ENCODE data around the gene PKD1L1. TPM values are rescaled to one million over a fixed set of nuclear protein-coding genes. Genes with fewer than 3 reads are reported as not detected.
"Not testable (repeated sequence)": the region's sequence is repeated elsewhere in the genome, so short reads cannot be mapped to it uniquely, and the experiment has no call there.

Gene PKD1L1, protein sequence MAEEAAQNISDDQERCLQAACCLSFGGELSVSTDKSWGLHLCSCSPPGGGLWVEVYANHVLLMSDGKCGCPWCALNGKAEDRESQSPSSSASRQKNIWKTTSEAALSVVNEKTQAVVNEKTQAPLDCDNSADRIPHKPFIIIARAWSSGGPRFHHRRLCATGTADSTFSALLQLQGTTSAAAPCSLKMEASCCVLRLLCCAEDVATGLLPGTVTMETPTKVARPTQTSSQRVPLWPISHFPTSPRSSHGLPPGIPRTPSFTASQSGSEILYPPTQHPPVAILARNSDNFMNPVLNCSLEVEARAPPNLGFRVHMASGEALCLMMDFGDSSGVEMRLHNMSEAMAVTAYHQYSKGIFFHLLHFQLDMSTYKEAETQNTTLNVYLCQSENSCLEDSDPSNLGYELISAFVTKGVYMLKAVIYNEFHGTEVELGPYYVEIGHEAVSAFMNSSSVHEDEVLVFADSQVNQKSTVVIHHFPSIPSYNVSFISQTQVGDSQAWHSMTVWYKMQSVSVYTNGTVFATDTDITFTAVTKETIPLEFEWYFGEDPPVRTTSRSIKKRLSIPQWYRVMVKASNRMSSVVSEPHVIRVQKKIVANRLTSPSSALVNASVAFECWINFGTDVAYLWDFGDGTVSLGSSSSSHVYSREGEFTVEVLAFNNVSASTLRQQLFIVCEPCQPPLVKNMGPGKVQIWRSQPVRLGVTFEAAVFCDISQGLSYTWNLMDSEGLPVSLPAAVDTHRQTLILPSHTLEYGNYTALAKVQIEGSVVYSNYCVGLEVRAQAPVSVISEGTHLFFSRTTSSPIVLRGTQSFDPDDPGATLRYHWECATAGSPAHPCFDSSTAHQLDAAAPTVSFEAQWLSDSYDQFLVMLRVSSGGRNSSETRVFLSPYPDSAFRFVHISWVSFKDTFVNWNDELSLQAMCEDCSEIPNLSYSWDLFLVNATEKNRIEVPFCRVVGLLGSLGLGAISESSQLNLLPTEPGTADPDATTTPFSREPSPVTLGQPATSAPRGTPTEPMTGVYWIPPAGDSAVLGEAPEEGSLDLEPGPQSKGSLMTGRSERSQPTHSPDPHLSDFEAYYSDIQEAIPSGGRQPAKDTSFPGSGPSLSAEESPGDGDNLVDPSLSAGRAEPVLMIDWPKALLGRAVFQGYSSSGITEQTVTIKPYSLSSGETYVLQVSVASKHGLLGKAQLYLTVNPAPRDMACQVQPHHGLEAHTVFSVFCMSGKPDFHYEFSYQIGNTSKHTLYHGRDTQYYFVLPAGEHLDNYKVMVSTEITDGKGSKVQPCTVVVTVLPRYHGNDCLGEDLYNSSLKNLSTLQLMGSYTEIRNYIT (N-terminal part only)
- 0.90 and 2.8 TPM in 2 replicates for total RNA-seq (2014; rRNA removed; shearing (Covaris generic); ENCODE audit: low replicate concordance)

- Histone ChIP-seq H3K9me3 (ENCODE audit: low read length) (no peaks in the 10 kb centered on the region), H2AFZ (ENCODE audit: low read length) (no peak within 1 kb of the TSS), H3K27me3 (ENCODE audit: low read length) (no peaks in the 10 kb centered on the region), H3K79me2 (ENCODE audit: low read length) (no peaks in the 10 kb centered on the region), H3K27ac (ENCODE audit: low read length) (no peak within 1 kb of the TSS), H3K36me3 (ENCODE audit: insufficient read depth, low read length) (no peaks in the 10 kb centered on the region), H4K20me1 (ENCODE audit: insufficient read depth, low read depth, low read length) (no peaks in the 10 kb centered on the region), H3K9ac (ENCODE audit: low read length) (no peak within 1 kb of the TSS), H3K9me2 (replicated peaks; ENCODE audit: insufficient read depth, low read length) (no peaks in the 10 kb centered on the region), H3K4me3 (ENCODE audit: low read length) (no peak within 1 kb of the TSS), H3K4me2 (ENCODE audit: low read depth, low read length, poor library complexity, severe bottlenecking) (no peak within 1 kb of the TSS), H3K4me1 (ENCODE audit: low read length) (no peaks in the 10 kb centered on the region; the same call in 1 of the 2 replicates)
- no peak for DNase-seq
Observed at GRCh38 chr7:47948141-47948790, at the start of gene PKD1L1. PKD1L1 (minus strand) TSS chr7:47948466; CDS start chr7:47948440, 26 bp downstream.

DNA sequence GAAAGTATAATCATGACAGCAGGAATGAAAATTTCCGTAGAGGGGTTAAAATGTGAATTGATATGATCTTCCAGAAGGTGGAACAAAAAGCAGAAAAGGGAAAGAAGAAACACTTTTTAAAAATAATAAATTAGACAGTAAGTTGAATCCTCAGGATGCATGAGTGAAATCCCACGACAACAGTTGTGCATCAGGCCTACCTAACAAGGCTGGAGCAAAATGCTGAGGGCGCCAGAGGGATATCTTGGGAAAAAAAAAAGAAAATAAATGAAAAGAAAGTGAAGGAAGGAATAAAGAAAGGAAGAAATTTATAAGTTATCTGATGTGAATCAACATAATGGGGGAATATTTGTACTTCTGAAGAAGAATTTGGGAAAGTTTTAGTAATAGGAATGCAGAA, 44.2 kb upstream of the PKD1L1 start:
- no peaks in the 10 kb centered on the region for H3K9me3 ChIP-seq (ENCODE audit: low read length)
- H3K4me1 ChIP-seq (ENCODE audit: low read length): peaks cover 16% of the 10 kb centered on the region
- H4K20me1 ChIP-seq (ENCODE audit: insufficient read depth, low read depth, low read length): no peaks in the 10 kb centered on the region
- H3K4me2 ChIP-seq (ENCODE audit: low read depth, low read length, poor library complexity, severe bottlenecking): peak overlapping the region; percentile 80
- peak overlapping the region; percentile 70 for H3K4me3 ChIP-seq (ENCODE audit: low read length)
- H3K27me3 ChIP-seq (ENCODE audit: low read length): no peaks in the 10 kb centered on the region
- no peaks in the 10 kb centered on the region for H3K36me3 ChIP-seq (ENCODE audit: insufficient read depth, low read length)
- no peaks in the 10 kb centered on the region for H3K9me2 ChIP-seq (replicated peaks; ENCODE audit: insufficient read depth, low read length)
- peak overlapping the region; percentile 45 for H3K27ac ChIP-seq (ENCODE audit: low read length)
- H3K79me2 ChIP-seq (ENCODE audit: low read length): no peaks in the 10 kb centered on the region
- DNase-seq: no peak
- peak overlapping the region; percentile 70 for H3K9ac ChIP-seq (ENCODE audit: low read length)
- H2AFZ ChIP-seq (ENCODE audit: low read length): peak overlapping the region; percentile 90

- Histone ChIP-seq H3K27ac (ENCODE audit: low read length) (peak overlapping the region; percentile 45), H3K4me3 (ENCODE audit: low read length) (peak overlapping the region; percentile 70), H3K4me1 (ENCODE audit: low read length) (peaks cover 16% of the 10 kb centered on the region), H4K20me1 (ENCODE audit: insufficient read depth, low read depth, low read length) (no peaks in the 10 kb centered on the region), H3K9me3 (ENCODE audit: low read length) (no peaks in the 10 kb centered on the region), H3K27me3 (ENCODE audit: low read length) (no peaks in the 10 kb centered on the region), H3K4me2 (ENCODE audit: low read depth, low read length, poor library complexity, severe bottlenecking) (peak overlapping the region; percentile 80), H3K79me2 (ENCODE audit: low read length) (no peaks in the 10 kb centered on the region), H3K9me2 (replicated peaks; ENCODE audit: insufficient read depth, low read length) (no peaks in the 10 kb centered on the region), H3K36me3 (ENCODE audit: insufficient read depth, low read length) (no peaks in the 10 kb centered on the region), H2AFZ (ENCODE audit: low read length) (peak overlapping the region; percentile 90), H3K9ac (ENCODE audit: low read length) (peak overlapping the region; percentile 70)
- DNase-seq: peak; percentile 94
Observed at GRCh38 chr7:47991741-47992311, 43.6 kb upstream of the PKD1L1 start.

DNA sequence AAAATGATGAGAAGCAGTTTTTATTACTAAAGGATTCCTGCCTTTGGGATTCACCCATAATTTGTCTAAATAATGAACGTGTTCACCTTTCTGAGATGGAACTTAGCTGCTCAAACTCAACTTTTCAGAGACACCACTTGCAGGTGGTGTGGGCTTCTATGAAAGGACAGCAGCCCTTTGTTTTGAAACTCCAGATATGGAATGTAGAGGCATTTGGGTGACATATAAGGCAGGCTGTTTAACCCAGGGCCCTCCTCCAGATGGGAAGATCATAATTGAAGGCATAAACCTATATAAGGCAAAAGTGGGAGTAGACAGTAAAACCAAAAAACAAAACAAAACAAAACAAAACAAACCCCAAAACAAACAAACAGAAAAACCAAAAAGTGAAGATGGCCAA, 43.0 kb upstream of the PKD1L1 start:
- Histone ChIP-seq H3K4me3 (ENCODE audit: low read length) (peak overlapping the region; percentile 70), H3K9ac (ENCODE audit: low read length) (peak overlapping the region; percentile 70), H3K27me3 (ENCODE audit: low read length) (no peaks in the 10 kb centered on the region), H3K9me2 (replicated peaks; ENCODE audit: insufficient read depth, low read length) (no peaks in the 10 kb centered on the region), H3K4me1 (ENCODE audit: low read length) (peaks cover 16% of the 10 kb centered on the region), H2AFZ (ENCODE audit: low read length) (peak overlapping the region; percentile 90), H3K79me2 (ENCODE audit: low read length) (no peaks in the 10 kb centered on the region), H3K36me3 (ENCODE audit: insufficient read depth, low read length) (no peaks in the 10 kb centered on the region), H3K9me3 (ENCODE audit: low read length) (no peaks in the 10 kb centered on the region), H4K20me1 (ENCODE audit: insufficient read depth, low read depth, low read length) (no peaks in the 10 kb centered on the region), H3K27ac (ENCODE audit: low read length) (no peak overlapping the region), H3K4me2 (ENCODE audit: low read depth, low read length, poor library complexity, severe bottlenecking) (peak overlapping the region; percentile 80)
- DNase-seq: no peak

GRCh38 chr7:47990592-47990991, 42.3 kb upstream of the PKD1L1 start:
- peaks cover 16% of the 10 kb centered on the region for H3K4me1 ChIP-seq (ENCODE audit: low read length)
- no peak overlapping the region for H2AFZ ChIP-seq (ENCODE audit: low read length)
- H4K20me1 ChIP-seq (ENCODE audit: insufficient read depth, low read depth, low read length): no peaks in the 10 kb centered on the region
- no peak overlapping the region for H3K27ac ChIP-seq (ENCODE audit: low read length)
- H3K4me2 ChIP-seq (ENCODE audit: low read depth, low read length, poor library complexity, severe bottlenecking): no peak overlapping the region
- no peak overlapping the region for H3K9ac ChIP-seq (ENCODE audit: low read length)
- H3K9me2 ChIP-seq (replicated peaks; ENCODE audit: insufficient read depth, low read length): no peaks in the 10 kb centered on the region
- H3K36me3 ChIP-seq (ENCODE audit: insufficient read depth, low read length): no peaks in the 10 kb centered on the region
- no peaks in the 10 kb centered on the region for H3K79me2 ChIP-seq (ENCODE audit: low read length)
- H3K9me3 ChIP-seq (ENCODE audit: low read length): no peaks in the 10 kb centered on the region
- no peaks in the 10 kb centered on the region for H3K27me3 ChIP-seq (ENCODE audit: low read length)
- DNase-seq: no peak
- no peak overlapping the region for H3K4me3 ChIP-seq (ENCODE audit: low read length)

GRCh38 chr7:47989607-47990400, 41.5 kb upstream of the PKD1L1 start:
- H3K79me2 ChIP-seq (ENCODE audit: low read length); H3K4me3 ChIP-seq (ENCODE audit: low read length); H3K4me2 ChIP-seq (ENCODE audit: low read depth, low read length, poor library complexity, severe bottlenecking); H3K27me3 ChIP-seq (ENCODE audit: low read length); H3K9ac ChIP-seq (ENCODE audit: low read length); H3K9me3 ChIP-seq (ENCODE audit: low read length); H3K9me2 ChIP-seq (replicated peaks; ENCODE audit: insufficient read depth, low read length); DNase-seq; H3K27ac ChIP-seq (ENCODE audit: low read length); H3K36me3 ChIP-seq (ENCODE audit: insufficient read depth, low read length); H4K20me1 ChIP-seq (ENCODE audit: insufficient read depth, low read depth, low read length); H2AFZ ChIP-seq (ENCODE audit: low read length): not testable (repeated sequence)
- H3K4me1 ChIP-seq (ENCODE audit: low read length): peaks cover 16% of the 10 kb centered on the region
